Lung (tissue), 12 donors: ENCODE results near the gene TXLNG. TPM values are rescaled to one million over a fixed set of nuclear protein-coding genes. Genes with fewer than 3 reads are reported as not detected.

Source experiments
- ATAC-seq: fragments of 200-7000 bp; cut with Tn5 transposase; one replicate; pipeline ENCODE4 v1.9.1; 2020; ENCODE audit warnings: moderate number of reproducible peaks; ENCODE audit not compliant: insufficient read depth, low FRiP score
- DNase-seq, 3 donors: peaks; one replicate each; pipeline ENCODE4 v3.0.0-alpha.2; 2013 to 2017
- H3K27ac ChIP-seq, 2 donors: one replicate each; pipeline ENCODE4 v1.5.1; 2013; ENCODE audit warnings: mild to moderate bottlenecking in 2 of 2, moderate library complexity in 2 of 2, control low read depth in 1 of 2, inconsistent platforms in 1 of 2, low read depth in 1 of 2, low read length in 1 of 2
- H3K27me3 ChIP-seq, 3 donors: one replicate each; pipeline ENCODE4 v1.5.1; 2013; ENCODE audit warnings: low read length in 2 of 3; ENCODE audit not compliant: control insufficient read depth in 3 of 3, insufficient read depth in 3 of 3
- H3K36me3 ChIP-seq, 4 donors: one replicate each; pipeline ENCODE4 v1.5.1; 2013; ENCODE audit warnings: low read length in 4 of 4, mild to moderate bottlenecking in 1 of 4, moderate library complexity in 1 of 4; ENCODE audit not compliant: control insufficient read depth in 4 of 4, insufficient read depth in 4 of 4
- H3K4me1 ChIP-seq, 5 donors: one replicate each; pipeline ENCODE4 v1.5.1; 2013; ENCODE audit warnings: low read length in 5 of 5, mild to moderate bottlenecking in 2 of 5, moderate library complexity in 1 of 5; ENCODE audit not compliant: control insufficient read depth in 5 of 5, insufficient read depth in 5 of 5
- H3K4me3 ChIP-seq: one replicate; pipeline ENCODE4 v1.5.1; 2013; ENCODE audit warnings: mild to moderate bottlenecking, control low read depth, moderate library complexity
- H3K9ac ChIP-seq, 2 donors: one replicate each; pipeline ENCODE4 v1.5.1; 2013; ENCODE audit warnings: low read length in 2 of 2, control low read depth in 1 of 2; ENCODE audit not compliant: insufficient read depth in 1 of 2
- H3K9me3 ChIP-seq, 4 donors: one replicate each; pipeline ENCODE4 v1.5.1; 2013; ENCODE audit warnings: low read length in 3 of 4, mild to moderate bottlenecking in 1 of 4, moderate library complexity in 1 of 4; ENCODE audit not compliant: control insufficient read depth in 4 of 4, insufficient read depth in 3 of 4
- WGBS, 2 donors: extraction: QIAGEN DNeasy Blood & Tissue Kit; methylation state at CpG; one replicate each; pipeline ENCODE4 v1.1.7; 2013; 5-methylcytosine and 5-hydroxymethylcytosine counted together
- polyA plus RNA-seq, 2 donors: library from polyadenylated mRNA; stranded (reverse); fragments of 200-250 nt; gene quantifications; one replicate each; pipeline ENCODE4 v1.2.1, GENCODE V29; 2013
- total RNA-seq, 2 donors: library from RNA; depleted of rRNA in 1 of 2; stranded (reverse); fragments of >200 nt in 1 of 2; gene quantifications; one replicate each; pipeline ENCODE4 v1.2.1, GENCODE V29; 2014 to 2021
- TF ChIP-seq, protein P1 (sequence below): IDR thresholded peaks from 2 replicates; pipeline ENCODE4 v1.5.1; 2012; ENCODE audit warnings: mild to moderate bottlenecking; ENCODE audit errors: control extremely low read depth, extremely low read depth
- donor health status: control.
- donor health status: control.
- donor health status: Bipolar disorder and iron deficiency.
- donor health status: healthy.
- donor health status: DM: yes; HTN: yes; CAD: no.

TXLNG gene
- total and polyA plus RNA-seq, 4 donors: 7.5 to 15.4 (median 9.6) TPM

DNA sequence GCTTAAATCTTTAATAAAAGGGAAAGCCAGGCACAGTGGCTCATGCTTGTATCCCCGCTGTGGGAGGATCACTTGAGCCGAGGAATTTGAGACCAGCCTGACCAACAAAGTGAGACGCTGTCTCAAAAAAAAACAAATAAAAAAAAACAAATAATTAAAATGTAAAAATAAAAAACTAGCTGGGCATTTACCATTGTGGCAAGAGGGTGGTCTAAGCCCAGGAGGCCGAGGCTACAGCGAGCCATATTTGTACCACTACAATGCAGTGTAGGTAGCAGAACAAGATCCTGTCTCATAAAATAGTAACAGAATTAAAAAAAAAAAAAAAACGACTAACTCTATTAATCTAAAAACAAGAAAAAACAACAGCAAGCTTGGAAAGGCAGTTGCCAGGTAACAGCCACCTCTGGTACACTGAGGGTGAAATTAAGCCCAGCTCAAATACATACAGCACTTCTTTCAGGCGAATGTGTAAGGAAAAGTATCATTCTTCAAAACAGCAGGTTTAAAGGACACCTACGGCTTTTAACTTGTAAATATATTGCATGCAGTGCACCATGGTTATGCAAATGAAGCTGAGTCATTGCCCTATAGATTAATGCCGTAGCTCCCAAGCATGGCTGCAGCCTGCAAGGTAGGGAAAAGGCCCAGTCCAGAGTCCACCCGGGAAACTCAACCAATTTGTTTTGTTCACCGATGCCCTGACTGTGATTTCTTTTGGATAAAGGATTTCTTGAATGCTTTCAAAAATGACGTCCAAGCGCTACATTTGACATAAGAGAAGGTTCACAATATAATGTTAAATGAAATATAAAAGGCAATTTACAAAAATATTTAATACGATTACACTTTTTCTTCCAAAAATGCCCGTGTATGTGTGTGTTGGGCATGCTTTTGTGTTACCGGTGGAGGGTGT, 14.5 kb upstream of the TXLNG start:
- no peak overlapping the region for H3K27ac ChIP-seq
- no peaks in the 10 kb centered on the region for H3K4me1 ChIP-seq
- 56 to 77% methylated on average over 16 of the region's 16 CpGs for WGBS, 2 donors
- H3K9ac ChIP-seq: no peak overlapping the region
- ATAC-seq (no peak), DNase-seq (peak in 2 of 3 donors; percentile 11 to 21)
- no peak overlapping the region for H3K4me3 ChIP-seq
- TF ChIP-seq, protein P1, sequence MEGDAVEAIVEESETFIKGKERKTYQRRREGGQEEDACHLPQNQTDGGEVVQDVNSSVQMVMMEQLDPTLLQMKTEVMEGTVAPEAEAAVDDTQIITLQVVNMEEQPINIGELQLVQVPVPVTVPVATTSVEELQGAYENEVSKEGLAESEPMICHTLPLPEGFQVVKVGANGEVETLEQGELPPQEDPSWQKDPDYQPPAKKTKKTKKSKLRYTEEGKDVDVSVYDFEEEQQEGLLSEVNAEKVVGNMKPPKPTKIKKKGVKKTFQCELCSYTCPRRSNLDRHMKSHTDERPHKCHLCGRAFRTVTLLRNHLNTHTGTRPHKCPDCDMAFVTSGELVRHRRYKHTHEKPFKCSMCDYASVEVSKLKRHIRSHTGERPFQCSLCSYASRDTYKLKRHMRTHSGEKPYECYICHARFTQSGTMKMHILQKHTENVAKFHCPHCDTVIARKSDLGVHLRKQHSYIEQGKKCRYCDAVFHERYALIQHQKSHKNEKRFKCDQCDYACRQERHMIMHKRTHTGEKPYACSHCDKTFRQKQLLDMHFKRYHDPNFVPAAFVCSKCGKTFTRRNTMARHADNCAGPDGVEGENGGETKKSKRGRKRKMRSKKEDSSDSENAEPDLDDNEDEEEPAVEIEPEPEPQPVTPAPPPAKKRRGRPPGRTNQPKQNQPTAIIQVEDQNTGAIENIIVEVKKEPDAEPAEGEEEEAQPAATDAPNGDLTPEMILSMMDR: no peak
- H3K9me3 ChIP-seq: no peaks in the 10 kb centered on the region
- no peaks in the 10 kb centered on the region for H3K36me3 ChIP-seq
- H3K27me3 ChIP-seq: peaks cover 0 to 18% (median 9%) of the 10 kb centered on the region in 3 donors

DNA sequence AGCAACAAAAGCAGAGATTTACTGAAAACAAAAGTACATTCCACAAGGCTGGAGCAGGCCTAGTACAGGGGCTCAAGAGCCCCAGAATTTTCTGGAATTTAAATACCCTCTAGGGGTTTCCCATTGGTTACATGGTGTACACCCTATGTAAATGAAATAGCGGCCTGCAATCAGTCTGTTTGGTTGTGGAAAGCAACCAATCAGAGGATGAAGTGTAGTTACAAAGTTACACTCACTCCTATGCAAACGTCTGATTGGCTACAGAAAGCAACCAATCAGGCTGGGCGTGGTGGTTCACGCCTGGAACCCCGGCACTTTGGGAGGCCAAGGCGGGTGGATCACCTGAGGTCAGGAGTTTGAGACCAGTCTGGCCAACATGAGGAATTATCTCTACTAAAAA, 13.8 kb upstream of the TXLNG start:
- H3K27me3 ChIP-seq: peaks cover 0 to 14% (median 7%) of the 10 kb centered on the region in 3 donors

DNA sequence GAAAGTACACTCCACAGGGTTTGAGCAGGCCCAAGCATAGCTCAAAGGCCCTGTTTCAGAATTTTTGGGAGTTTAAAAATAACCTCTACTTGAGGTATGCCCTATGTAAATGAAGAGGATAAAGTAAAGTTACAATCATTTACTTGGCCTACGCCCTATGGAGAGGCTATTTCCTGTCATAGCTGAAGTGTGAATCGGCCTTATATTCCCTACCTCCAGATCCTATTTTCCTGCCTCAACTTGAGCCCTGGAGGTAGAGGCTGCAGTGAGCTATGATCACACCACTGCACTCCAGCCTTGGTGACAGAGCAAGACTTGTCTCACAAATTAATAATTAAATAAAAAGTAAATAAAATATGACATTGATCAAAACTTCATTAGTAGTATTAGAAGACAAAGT, 11.5 kb upstream of the TXLNG start:
- no peak for ATAC-seq
- no peak for DNase-seq
- Histone ChIP-seq H3K27ac (no peak overlapping the region), H3K9me3 (no peaks in the 10 kb centered on the region), H3K9ac (no peak overlapping the region), H3K27me3 (peaks cover 0 to 20% (median 4%) of the 10 kb centered on the region in 3 donors), H3K4me1 (no peaks in the 10 kb centered on the region), H3K4me3 (no peak overlapping the region), H3K36me3 (no peaks in the 10 kb centered on the region)
- TF ChIP-seq, protein P1: no peak
- 86 to 92% methylated on average over 2 of the region's 2 CpGs for WGBS, 2 donors

More for the DNA sequence above, 13.8 kb upstream of the TXLNG start:
- H3K9me3 ChIP-seq: no peaks in the 10 kb centered on the region
- H3K27ac ChIP-seq: no peak overlapping the region
- ATAC-seq: no peak
- 92 to 97% methylated on average over 6 of the region's 6 CpGs for WGBS, 2 donors
- DNase-seq: no peak
- TF ChIP-seq, protein P1: no peak
- H3K4me1 ChIP-seq: no peaks in the 10 kb centered on the region
- H3K36me3 ChIP-seq: no peaks in the 10 kb centered on the region
- H3K4me3 ChIP-seq: no peak overlapping the region
- H3K9ac ChIP-seq: no peak overlapping the region
